NB4 (cell line): Measurements from ENCODE around the gene MDFI.

Experiments
- DNase-seq: peaks from one replicate; pipeline ENCODE4 v3.0.0; 2010; ENCODE audit warnings: low read depth
- H3K4me3 ChIP-seq: one replicate; pipeline ENCODE4 v1.5.1; 2011; ENCODE audit warnings: mild to moderate bottlenecking, low read depth, low read length, moderate library complexity
- CTCF ChIP-seq: IDR thresholded peaks from one replicate; pipeline ENCODE4 v1.5.1; 2012; ENCODE audit warnings: low read depth, low read length
- MAX ChIP-seq: IDR thresholded peaks from 2 replicates; pipeline ENCODE4 v1.6.1; 2011; ENCODE audit warnings: low read depth, low read length
- MYC ChIP-seq: IDR thresholded peaks from 2 replicates; pipeline ENCODE4 v1.6.1; 2011; ENCODE audit warnings: low read depth, low read length
- POLR2A ChIP-seq: IDR thresholded peaks from 2 replicates; pipeline ENCODE4 v1.6.1; 2011; ENCODE audit warnings: mild to moderate bottlenecking; ENCODE audit not compliant: insufficient read length; ENCODE audit errors: extremely low read depth

Gene MDFI

GRCh38 chr6:41605649-41606048, 32.6 kb upstream of the MDFI start:
- TF ChIP-seq MAX (no peak), CTCF (no peak), POLR2A (no peak), MYC (no peak)
- no peak for DNase-seq
- no peak overlapping the region for H3K4me3 ChIP-seq

GRCh38 chr6:41607036-41607435, 31.2 kb upstream of the MDFI start:
- TF ChIP-seq MYC (no peak), CTCF (no peak), MAX (no peak), POLR2A (no peak)
- no peak overlapping the region for H3K4me3 ChIP-seq
- no peak for DNase-seq

GRCh38 chr6:41607736-41608135, 30.5 kb upstream of the MDFI start:
- TF ChIP-seq MAX = no peak
- TF ChIP-seq POLR2A = no peak
- TF ChIP-seq CTCF = no peak
- TF ChIP-seq MYC = no peak
- no peak overlapping the region for H3K4me3 ChIP-seq
- DNase-seq = no peak

GRCh38 chr6:41608443-41609151, 29.7 kb upstream of the MDFI start:
- no peak for DNase-seq
- TF ChIP-seq POLR2A (no peak), MYC (no peak), MAX (no peak), CTCF (no peak)
- H3K4me3 ChIP-seq = no peak overlapping the region

- no peak for DNase-seq
- TF ChIP-seq MAX (no peak), CTCF (no peak), POLR2A (no peak), MYC (no peak)
- no peak overlapping the region for H3K4me3 ChIP-seq
These were observed 23.6 kb upstream of the MDFI start for GRCh38 chr6:41614715-41615114.

GRCh38 chr6:41615311-41615710, 23.0 kb upstream of the MDFI start:
- TF ChIP-seq CTCF = no peak
- no peak for TF ChIP-seq POLR2A
- no peak for TF ChIP-seq MYC
- TF ChIP-seq MAX = no peak
- no peak overlapping the region for H3K4me3 ChIP-seq
- DNase-seq = no peak
